ENCODE data around the gene FILIP1L.

The FILIP1L gene

DNA sequence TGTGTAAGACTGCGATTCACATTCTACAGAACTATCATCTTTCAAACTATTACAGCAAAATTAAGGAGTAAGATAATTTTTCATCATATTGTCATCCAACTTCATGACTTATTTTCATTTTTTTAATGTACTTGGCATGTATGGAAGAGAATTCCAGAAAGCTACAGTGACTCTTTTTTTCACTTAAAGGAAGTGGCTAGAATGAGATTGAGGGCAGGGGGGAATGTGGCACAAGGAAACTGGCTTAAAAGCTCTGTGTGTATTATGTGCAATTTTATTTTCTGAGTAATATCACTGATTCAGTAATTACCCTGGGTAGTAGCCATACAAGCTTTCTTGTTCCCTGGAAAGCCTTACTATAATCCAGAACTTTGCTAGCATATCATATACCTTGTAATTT, 94.6 kb downstream of the FILIP1L start:
- Histone ChIP-seq H3K27me3 (replicated peaks; ENCODE audit: control insufficient read depth, insufficient read depth, low read length) (no peaks in the 10 kb centered on the region), H3K4me3 (replicated peaks; ENCODE audit: low read depth, low read length) (no peak overlapping the region), H3K36me3 (ENCODE audit: control insufficient read depth, insufficient read depth, low read length) (no peaks in the 10 kb centered on the region)
- no peak for DNase-seq (ENCODE audit: extremely low read depth, insufficient read length)
- no peak for TF ChIP-seq CTCF (IDR thresholded peaks at IDR 0.05; ENCODE audit: insufficient read depth, low read length, poor library complexity, severe bottlenecking)

GRCh38 chr3:100018806-100019205, 95.5 kb downstream of the FILIP1L start:
- H3K36me3 ChIP-seq (ENCODE audit: control insufficient read depth, insufficient read depth, low read length), result no peaks in the 10 kb centered on the region
- no peak for DNase-seq (ENCODE audit: extremely low read depth, insufficient read length)
- TF ChIP-seq CTCF (IDR thresholded peaks at IDR 0.05; ENCODE audit: insufficient read depth, low read length, poor library complexity, severe bottlenecking), result no peak
- no peaks in the 10 kb centered on the region for H3K27me3 ChIP-seq (replicated peaks; ENCODE audit: control insufficient read depth, insufficient read depth, low read length)
- no peak overlapping the region for H3K4me3 ChIP-seq (replicated peaks; ENCODE audit: low read depth, low read length)

GRCh38 chr3:100010087-100010417, 104.2 kb downstream of the FILIP1L start:
- Histone ChIP-seq H3K4me3 (replicated peaks; ENCODE audit: low read depth, low read length) (no peak overlapping the region), H3K27me3 (replicated peaks; ENCODE audit: control insufficient read depth, insufficient read depth, low read length) (no peaks in the 10 kb centered on the region), H3K36me3 (ENCODE audit: control insufficient read depth, insufficient read depth, low read length) (no peaks in the 10 kb centered on the region)
- no peak for TF ChIP-seq CTCF (IDR thresholded peaks at IDR 0.05; ENCODE audit: insufficient read depth, low read length, poor library complexity, severe bottlenecking)
- no peak for DNase-seq (ENCODE audit: extremely low read depth, insufficient read length)

- no peak for DNase-seq (ENCODE audit: extremely low read depth, insufficient read length)
- H3K27me3 ChIP-seq (replicated peaks; ENCODE audit: control insufficient read depth, insufficient read depth, low read length), result no peaks in the 10 kb centered on the region
- no peak for TF ChIP-seq CTCF (IDR thresholded peaks at IDR 0.05; ENCODE audit: insufficient read depth, low read length, poor library complexity, severe bottlenecking)
- no peaks in the 10 kb centered on the region for H3K36me3 ChIP-seq (ENCODE audit: control insufficient read depth, insufficient read depth, low read length)
- H3K4me3 ChIP-seq (replicated peaks; ENCODE audit: low read depth, low read length), result no peak overlapping the region
Observed at GRCh38 chr3:100009276-100010086, 104.8 kb downstream of the FILIP1L start.

GRCh38 chr3:100008081-100008698, 106.1 kb downstream of the FILIP1L start:
- H3K36me3 ChIP-seq (ENCODE audit: control insufficient read depth, insufficient read depth, low read length), result no peaks in the 10 kb centered on the region
- no peaks in the 10 kb centered on the region for H3K27me3 ChIP-seq (replicated peaks; ENCODE audit: control insufficient read depth, insufficient read depth, low read length)
- no peak for DNase-seq (ENCODE audit: extremely low read depth, insufficient read length)

More at GRCh38 chr3:100008081-100008698, 106.1 kb downstream of the FILIP1L start:
- TF ChIP-seq CTCF (IDR thresholded peaks at IDR 0.05; ENCODE audit: insufficient read depth, low read length, poor library complexity, severe bottlenecking), result no peak
- H3K4me3 ChIP-seq (replicated peaks; ENCODE audit: low read depth, low read length), result no peak overlapping the region

All from GM06990 (cell line).